T-helper 17 cell (primary cell): ENCODE measurements around the gene LNPK. TPM values are rescaled to one million over a fixed set of nuclear protein-coding genes. Genes with fewer than 3 reads are reported as not detected.
"Not testable (repeated sequence)": the region's sequence is repeated elsewhere in the genome, so short reads cannot be mapped to it uniquely, and the experiment has no call there.

Experiments
- ATAC-seq: fragments of 150-1000 bp; cut with Tn5 transposase; 2 replicates; pipeline ENCODE4 v1.10.0; 2021; ENCODE audit warnings: mild to moderate bottlenecking, moderate library complexity
- DNase-seq, 3 donors: peaks; one replicate each; pipeline versions ENCODE4 v3.0.0 to v3.0.0-alpha.2; 2020 to 2021
- H3K9me3 ChIP-seq: one replicate; pipeline ENCODE4 v1.7.0; 2013; ENCODE audit warnings: low read length, mild to moderate bottlenecking; ENCODE audit not compliant: control insufficient read depth, poor library complexity, severe bottlenecking
- H3K27ac Mint-ChIP-seq: one replicate; pipeline ENCODE4 v1.8.0; 2022; ENCODE audit warnings: mild to moderate bottlenecking, moderate library complexity, mixed read lengths
- H3K27me3 Mint-ChIP-seq: one replicate; pipeline ENCODE4 v1.8.0; 2022; ENCODE audit warnings: mixed read lengths
- H3K36me3 Mint-ChIP-seq: one replicate; pipeline ENCODE4 v1.8.0; 2022; ENCODE audit warnings: low read depth, mixed read lengths
- H3K4me1 Mint-ChIP-seq: one replicate; pipeline ENCODE4 v1.8.0; 2022; ENCODE audit warnings: mild to moderate bottlenecking, mixed read lengths
- H3K4me3 Mint-ChIP-seq: one replicate; pipeline ENCODE4 v1.8.0; 2022; ENCODE audit warnings: mild to moderate bottlenecking, moderate library complexity, mixed read lengths
- total RNA-seq, 4 donors: library from RNA in 2 of 4; stranded (reverse) in 2 of 4; gene quantifications; one replicate each; pipeline ENCODE4 v1.2.3 and lab custom pipeline; 2022 to 2026

Gene LNPK
- total RNA-seq, 2 donors from 2014 or later: 14.9 to 21.0 TPM

DNA sequence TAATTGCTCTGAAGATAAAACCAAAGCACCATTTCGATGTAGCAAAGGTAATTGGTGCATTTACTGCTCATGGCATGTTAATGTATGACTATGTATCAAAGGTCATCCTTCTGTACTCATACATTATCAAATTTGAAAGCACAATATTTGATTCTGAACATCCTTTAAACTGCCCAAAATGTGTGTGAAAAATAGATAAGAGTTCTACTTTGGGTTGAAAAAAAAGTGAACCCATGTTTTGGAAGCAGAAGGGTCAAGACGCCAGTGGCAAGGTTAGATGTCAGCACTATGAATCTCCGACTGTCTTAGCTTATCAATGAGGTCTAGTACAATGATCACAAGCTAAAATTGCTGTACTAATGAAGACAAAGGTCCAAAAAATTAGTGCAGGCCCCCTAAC is 83.1 kb downstream of the LNPK start:
- H3K4me1 Mint-ChIP-seq: peaks cover 3% of the 10 kb centered on the region
- no peak for ATAC-seq
- no peak for DNase-seq
- H3K9me3 ChIP-seq: no peaks in the 10 kb centered on the region
- no peaks in the 10 kb centered on the region for H3K36me3 Mint-ChIP-seq
- H3K27ac Mint-ChIP-seq: no peak overlapping the region
- H3K4me3 Mint-ChIP-seq: no peak overlapping the region
- peaks cover 12% of the 10 kb centered on the region for H3K27me3 Mint-ChIP-seq

DNA sequence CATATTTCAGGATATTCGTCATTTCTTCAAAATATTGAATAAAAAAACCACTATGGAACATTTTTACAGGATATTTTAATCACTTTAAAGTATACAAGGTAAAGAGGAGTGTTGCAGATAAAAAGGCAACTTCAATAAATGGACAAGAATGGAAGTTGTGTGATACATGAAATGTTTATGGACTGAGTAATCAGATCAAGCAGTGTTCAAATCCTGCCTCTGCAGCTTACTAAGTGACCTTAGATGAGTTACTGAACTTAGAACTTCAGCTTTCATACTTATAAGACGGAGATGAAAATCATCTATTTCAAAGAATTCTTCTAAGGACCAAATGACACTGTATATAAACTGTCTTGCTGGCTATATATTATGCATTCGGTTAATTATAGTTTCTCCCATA is 87.2 kb downstream of the LNPK start:
- peaks cover 3% of the 10 kb centered on the region for H3K4me1 Mint-ChIP-seq
- no peak for DNase-seq
- no peaks in the 10 kb centered on the region for H3K9me3 ChIP-seq
- no peak overlapping the region for H3K27ac Mint-ChIP-seq
- ATAC-seq: no peak
- H3K36me3 Mint-ChIP-seq: no peaks in the 10 kb centered on the region
- peaks cover 22% of the 10 kb centered on the region for H3K27me3 Mint-ChIP-seq
- H3K4me3 Mint-ChIP-seq: no peak overlapping the region

DNA sequence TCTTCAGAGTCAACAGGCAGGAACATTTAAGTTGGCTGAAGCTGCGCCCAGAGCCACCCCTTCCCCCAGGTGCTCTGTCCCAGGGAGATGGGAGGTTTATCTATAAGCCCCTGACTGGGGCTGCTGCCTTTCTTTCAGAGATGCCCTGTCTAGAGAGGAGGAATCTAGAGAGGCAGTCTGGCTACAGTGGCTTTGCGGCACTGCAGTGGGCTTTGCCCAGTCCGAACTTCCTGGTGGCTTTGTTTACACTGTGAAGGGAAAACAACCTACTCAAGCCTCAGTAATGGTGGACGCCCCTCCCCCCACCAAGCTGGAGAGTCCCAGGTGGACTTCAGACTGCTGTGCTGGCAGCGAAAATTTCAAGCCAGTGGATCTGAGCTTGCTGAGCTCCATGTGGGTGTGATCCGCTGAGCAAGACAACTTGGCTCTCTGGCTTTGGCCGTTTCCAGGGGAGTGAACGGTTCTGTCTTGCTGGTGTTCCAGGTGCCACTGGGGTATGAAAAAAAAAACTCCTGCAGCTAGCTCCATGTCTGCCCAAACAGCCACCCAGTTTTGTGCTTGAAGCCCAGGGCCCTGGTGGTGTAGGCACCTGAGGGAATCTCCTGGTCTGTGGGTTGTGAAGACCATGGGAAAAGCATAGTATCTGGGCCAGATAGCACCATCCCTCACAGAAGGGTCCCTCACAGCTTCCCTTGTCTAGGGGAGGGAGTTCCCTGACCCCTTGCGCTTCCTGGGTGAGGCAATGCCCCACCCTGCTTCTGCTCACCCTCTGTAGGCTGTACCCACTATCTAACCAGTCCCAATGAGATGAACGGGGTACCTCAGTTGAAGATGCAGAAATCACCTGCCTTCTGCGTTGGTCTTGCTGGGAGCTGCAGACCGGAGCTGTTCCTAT is 88.0 kb downstream of the LNPK start:
- ATAC-seq, H3K9me3 ChIP-seq, H3K36me3 Mint-ChIP-seq, H3K27ac Mint-ChIP-seq, DNase-seq, H3K4me1 Mint-ChIP-seq, H3K4me3 Mint-ChIP-seq: not testable (repeated sequence)
- H3K27me3 Mint-ChIP-seq: peaks cover 22% of the 10 kb centered on the region

DNA sequence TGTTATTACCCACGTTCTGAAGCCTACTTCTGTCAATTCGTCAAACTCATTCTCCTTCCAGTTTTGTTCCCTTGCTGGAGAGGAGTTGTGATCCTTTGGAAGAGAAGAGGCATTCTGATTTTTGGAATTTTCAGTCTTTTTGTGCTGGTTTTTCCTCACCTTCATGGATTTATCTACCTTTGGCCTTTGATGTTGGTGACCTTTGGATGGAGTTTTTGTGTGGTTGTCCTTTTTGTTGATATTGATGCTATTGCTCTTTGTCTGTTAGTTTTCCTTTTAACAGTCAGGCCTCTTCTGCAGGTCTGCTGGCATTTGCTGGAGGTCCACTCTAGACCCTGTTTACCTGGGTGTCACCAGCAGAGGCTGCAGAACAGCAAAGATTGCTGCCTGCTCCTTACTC is 88.8 kb downstream of the LNPK start:
- not testable (repeated sequence) for DNase-seq, H3K4me3 Mint-ChIP-seq, H3K36me3 Mint-ChIP-seq, H3K9me3 ChIP-seq, H3K27ac Mint-ChIP-seq, H3K4me1 Mint-ChIP-seq, ATAC-seq
- peaks cover 26% of the 10 kb centered on the region for H3K27me3 Mint-ChIP-seq

DNA sequence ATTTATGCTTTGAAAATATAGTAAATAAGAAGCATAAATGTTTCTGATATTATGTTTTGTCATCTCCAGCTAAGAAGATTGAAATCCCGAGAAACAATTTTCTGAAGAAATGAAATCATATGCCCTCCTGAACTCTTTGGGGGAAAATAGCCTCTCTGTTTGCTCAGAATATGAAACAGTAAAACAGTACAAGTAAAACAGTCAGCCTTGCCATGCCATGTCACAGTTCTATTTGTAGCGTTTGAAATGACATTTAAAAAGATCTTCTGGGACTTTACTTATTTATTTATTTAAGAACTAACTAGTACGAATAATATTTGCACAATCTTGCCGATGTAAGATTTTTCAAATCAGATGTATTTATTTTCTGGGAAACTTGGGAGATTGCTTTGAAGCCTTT is 98.0 kb downstream of the LNPK start:
- peaks cover 42% of the 10 kb centered on the region for H3K27me3 Mint-ChIP-seq
- ATAC-seq (no peak), DNase-seq (no peak)
- H3K9me3 ChIP-seq: no peaks in the 10 kb centered on the region
- no peaks in the 10 kb centered on the region for H3K36me3 Mint-ChIP-seq
- H3K27ac Mint-ChIP-seq: no peak overlapping the region
- H3K4me3 Mint-ChIP-seq: no peak overlapping the region
- H3K4me1 Mint-ChIP-seq: no peaks in the 10 kb centered on the region

DNA sequence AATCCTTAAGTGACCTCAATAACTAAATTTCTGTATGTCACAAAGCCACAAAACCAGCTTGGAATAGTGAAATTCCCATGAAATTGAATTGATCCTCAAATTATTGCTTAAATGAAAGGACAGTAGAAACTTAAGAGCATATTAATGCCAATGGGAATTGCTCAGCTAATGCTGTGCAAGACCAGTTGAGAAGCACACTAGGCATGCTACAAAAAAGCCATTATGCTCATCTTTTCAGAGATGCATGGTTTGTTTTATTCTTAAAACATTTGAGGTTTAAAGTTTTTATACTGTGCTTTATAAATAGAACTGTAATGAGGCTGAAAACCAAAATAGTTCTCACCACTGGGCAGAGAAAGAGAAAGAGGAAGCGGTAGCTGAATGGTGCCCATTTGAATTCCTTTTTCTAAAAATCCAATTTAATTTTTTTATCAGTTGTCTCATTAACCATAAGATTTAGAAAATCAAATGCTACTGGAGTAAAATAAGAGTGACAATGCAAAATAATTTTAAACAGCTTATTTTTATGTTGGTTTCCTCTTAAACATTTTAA is 98.6 kb downstream of the LNPK start:
- H3K9me3 ChIP-seq: no peaks in the 10 kb centered on the region
- no peak for ATAC-seq
- DNase-seq: no peak
- Mint-ChIP-seq H3K36me3 (no peaks in the 10 kb centered on the region), H3K4me1 (no peaks in the 10 kb centered on the region), H3K4me3 (no peak overlapping the region), H3K27me3 (peaks cover 40% of the 10 kb centered on the region), H3K27ac (no peak overlapping the region)

DNA sequence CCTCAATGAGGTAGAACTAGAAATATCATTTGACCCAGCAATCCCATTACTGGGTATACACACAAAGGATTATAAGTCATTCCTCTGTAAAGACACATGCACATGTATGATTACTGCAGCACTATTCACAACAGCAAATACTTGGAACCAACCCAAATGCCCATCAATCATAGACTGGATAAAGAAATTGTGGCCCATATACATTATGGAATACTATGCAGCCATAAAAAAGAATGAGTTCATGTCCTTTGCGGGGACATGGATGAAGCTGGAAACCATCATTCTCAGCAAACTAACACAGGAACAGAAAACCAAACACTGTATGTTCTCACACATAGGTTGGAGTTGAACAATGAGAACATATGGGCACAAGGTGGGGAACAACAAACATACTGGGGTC is 106.1 kb downstream of the LNPK start:
- H3K4me3 Mint-ChIP-seq, H3K36me3 Mint-ChIP-seq, H3K4me1 Mint-ChIP-seq, ATAC-seq, H3K9me3 ChIP-seq, DNase-seq, H3K27ac Mint-ChIP-seq: not testable (repeated sequence)
- H3K27me3 Mint-ChIP-seq: peaks cover 24% of the 10 kb centered on the region

DNA sequence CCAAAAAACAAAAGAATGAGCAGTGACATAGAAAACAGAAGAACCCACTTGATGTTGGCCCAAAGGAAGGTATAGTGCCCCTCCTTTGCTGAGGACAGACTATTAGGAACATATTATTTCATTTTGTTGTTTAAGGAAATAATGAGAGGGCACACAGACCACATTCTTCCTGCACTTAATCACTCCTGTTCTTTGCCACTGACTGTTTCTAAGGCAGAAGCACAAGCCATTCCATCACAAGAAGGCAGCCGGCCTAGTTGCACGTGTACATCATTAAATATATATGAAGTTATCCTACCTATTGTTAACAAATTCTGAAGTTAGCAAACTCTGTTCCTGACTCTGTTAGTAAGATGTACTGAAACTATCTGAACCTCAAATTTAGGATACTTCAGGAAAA is 110.0 kb downstream of the LNPK start:
- no peak for DNase-seq
- no peaks in the 10 kb centered on the region for H3K4me1 Mint-ChIP-seq

DNA sequence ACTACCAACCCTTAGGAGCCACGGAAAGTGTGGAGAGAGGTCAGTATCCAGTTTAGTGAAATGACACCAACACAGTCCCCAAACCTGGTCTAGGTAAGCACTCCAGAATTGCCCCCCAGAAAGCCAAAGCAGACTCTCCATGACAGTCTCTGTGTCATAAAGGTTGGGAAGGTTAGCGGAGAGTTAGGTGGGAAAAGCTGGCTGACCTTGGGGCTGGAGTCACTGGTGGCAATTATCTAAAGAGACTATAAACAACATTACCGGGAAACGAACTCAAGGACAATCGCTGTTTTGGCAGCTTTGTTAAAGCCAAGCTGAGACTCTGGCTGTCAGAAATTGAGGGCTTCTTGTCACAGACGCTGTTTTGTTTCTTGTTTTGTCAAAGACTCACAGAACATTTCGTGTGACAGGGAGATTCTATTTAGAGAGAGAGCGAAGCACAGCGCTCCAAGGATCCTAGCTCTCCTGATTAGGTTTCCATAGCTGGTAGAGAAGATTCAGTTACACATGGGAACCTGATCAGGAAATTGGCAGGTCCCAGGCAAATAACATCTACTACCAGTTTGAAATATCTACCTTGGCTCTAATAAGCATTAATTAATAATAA is 111.3 kb downstream of the LNPK start:
- no peaks in the 10 kb centered on the region for H3K4me1 Mint-ChIP-seq
- H3K27me3 Mint-ChIP-seq: peaks cover 49% of the 10 kb centered on the region
- DNase-seq (no peak), ATAC-seq (no peak)
- H3K4me3 Mint-ChIP-seq: no peak overlapping the region
- no peak overlapping the region for H3K27ac Mint-ChIP-seq
- no peaks in the 10 kb centered on the region for H3K9me3 ChIP-seq
- no peaks in the 10 kb centered on the region for H3K36me3 Mint-ChIP-seq

More for the DNA sequence above, 110.0 kb downstream of the LNPK start:
- Mint-ChIP-seq H3K27me3 (peaks cover 49% of the 10 kb centered on the region), H3K4me3 (no peak overlapping the region), H3K36me3 (no peaks in the 10 kb centered on the region), H3K27ac (no peak overlapping the region)
- no peak for ATAC-seq
- H3K9me3 ChIP-seq: no peaks in the 10 kb centered on the region

DNA sequence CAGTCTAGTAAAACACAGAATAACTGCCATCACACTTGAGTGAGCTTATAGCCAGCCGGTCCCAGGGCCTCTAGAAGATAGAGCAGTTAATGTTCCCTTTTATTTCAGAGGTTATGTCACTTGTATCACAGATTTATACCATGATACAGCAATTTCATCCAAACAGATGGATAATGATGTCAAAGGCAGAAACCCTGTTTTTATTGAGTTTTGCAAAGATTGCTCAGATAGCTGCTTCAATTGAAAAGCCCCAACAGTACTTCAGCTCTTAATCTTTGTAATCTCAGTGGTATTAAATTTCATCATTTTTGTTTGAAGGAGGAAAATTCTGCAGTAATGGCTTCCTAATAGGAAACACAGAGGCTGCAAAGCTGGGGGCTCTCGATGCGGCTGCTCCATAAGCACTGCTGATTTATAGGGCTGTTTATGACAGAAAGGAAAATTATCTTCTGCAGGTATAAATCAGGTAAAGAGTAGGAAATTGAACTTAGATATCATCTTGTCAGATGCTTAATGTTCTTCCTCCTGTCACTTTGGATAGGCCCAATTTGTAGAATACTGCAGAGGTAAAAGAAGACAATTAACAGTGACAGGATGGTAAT is 112.3 kb downstream of the LNPK start:
- Mint-ChIP-seq H3K36me3 (no peaks in the 10 kb centered on the region), H3K27ac (no peak overlapping the region), H3K27me3 (peaks cover 49% of the 10 kb centered on the region), H3K4me3 (no peak overlapping the region), H3K4me1 (no peaks in the 10 kb centered on the region)
- no peaks in the 10 kb centered on the region for H3K9me3 ChIP-seq
- DNase-seq (no peak), ATAC-seq (no peak)

DNA sequence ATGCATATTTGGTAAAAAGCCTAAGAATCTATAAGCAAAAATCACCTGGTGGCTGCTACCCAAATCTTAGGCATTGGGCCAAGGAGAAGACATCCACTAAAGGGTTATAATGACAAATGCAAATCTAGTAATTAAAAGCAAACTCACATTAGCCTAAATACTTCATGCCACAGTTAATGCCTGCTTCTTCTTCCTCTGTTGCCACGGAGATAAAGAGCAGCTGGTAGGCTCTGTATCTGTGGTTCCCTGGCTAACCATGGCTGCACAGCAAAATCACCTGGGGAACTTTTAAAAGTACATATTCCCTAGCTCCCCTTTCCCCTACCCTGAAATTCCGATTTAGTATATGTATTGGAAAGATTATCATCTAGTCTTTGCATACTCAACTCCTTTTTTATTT is 114.3 kb downstream of the LNPK start:
- H3K4me3 Mint-ChIP-seq: no peak overlapping the region
- H3K27ac Mint-ChIP-seq: no peak overlapping the region
- ATAC-seq: no peak
- H3K36me3 Mint-ChIP-seq: no peaks in the 10 kb centered on the region
- DNase-seq: no peak
- peaks cover 51% of the 10 kb centered on the region for H3K27me3 Mint-ChIP-seq
- no peaks in the 10 kb centered on the region for H3K9me3 ChIP-seq
- H3K4me1 Mint-ChIP-seq: no peaks in the 10 kb centered on the region

DNA sequence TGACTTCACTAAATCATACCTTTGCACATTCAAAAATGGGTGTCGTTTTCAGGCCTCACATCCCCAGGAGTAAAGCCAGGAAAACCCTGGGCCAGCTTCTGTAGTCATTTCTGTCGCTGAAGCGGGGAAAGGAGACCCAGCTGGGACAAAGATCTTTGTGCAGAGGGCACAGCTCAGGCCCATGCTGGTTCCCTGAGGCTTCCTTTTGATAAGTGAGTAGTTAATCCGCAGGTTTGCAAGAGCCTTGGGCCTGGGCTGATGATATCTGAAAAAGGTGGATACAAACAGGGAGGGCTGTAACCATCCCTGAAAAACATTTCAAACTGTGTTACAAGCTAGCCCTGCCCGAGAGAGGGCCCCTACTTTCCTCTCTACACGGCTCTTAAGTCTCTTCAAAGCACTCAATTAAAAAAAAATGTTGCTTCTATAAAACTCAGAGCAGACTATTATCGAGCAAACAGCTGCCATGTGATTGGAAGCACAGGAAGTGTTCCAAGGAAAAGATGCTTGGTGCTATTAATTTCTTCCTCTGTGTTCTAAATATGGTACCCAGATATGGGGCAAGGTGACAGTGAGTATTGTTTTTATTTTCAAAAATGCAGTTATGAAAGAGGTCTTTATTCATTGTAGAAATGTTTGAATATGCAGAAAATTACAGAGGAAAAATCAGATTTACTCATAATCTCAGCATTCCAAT is 117.2 kb downstream of the LNPK start:
- H3K9me3 ChIP-seq: no peaks in the 10 kb centered on the region
- Mint-ChIP-seq H3K27me3 (peaks cover 29% of the 10 kb centered on the region), H3K4me1 (no peaks in the 10 kb centered on the region), H3K4me3 (no peak overlapping the region), H3K36me3 (no peaks in the 10 kb centered on the region), H3K27ac (no peak overlapping the region)
- ATAC-seq (no peak), DNase-seq (no peak)
